Trophoblast cell (in vitro differentiated cells and primary cell): ENCODE data around the gene ZBED4.

Experiments
- DNase-seq, 2 donors: peaks; one replicate each; pipeline ENCODE4 v3.0.0-alpha.2; 2016
- H2AFZ ChIP-seq: 2 replicates; pipeline ENCODE4 v1.6.1; 2013; ENCODE audit warnings: low read length, moderate library complexity, mild to moderate bottlenecking; ENCODE audit not compliant: insufficient read depth, poor library complexity
- H2AK5ac ChIP-seq: 2 replicates; pipeline ENCODE4 v1.6.1; 2013; ENCODE audit warnings: mild to moderate bottlenecking, low read length
- H2BK120ac ChIP-seq: 2 replicates; pipeline ENCODE4 v1.6.1; 2013; ENCODE audit warnings: low read length, mild to moderate bottlenecking, moderate library complexity; ENCODE audit not compliant: insufficient read depth, poor library complexity
- H2BK12ac ChIP-seq: 2 replicates; pipeline ENCODE4 v1.6.1; 2013; ENCODE audit warnings: mild to moderate bottlenecking, low read length, moderate library complexity
- H2BK5ac ChIP-seq: 2 replicates; pipeline ENCODE4 v1.6.1; 2013; ENCODE audit warnings: low read length, low read depth, moderate library complexity, mild to moderate bottlenecking; ENCODE audit not compliant: poor library complexity
- H3K14ac ChIP-seq: 2 replicates; pipeline ENCODE4 v1.6.1; 2013; ENCODE audit warnings: mild to moderate bottlenecking, low read length
- H3K18ac ChIP-seq: 2 replicates; pipeline ENCODE4 v1.6.1; 2013; ENCODE audit warnings: mild to moderate bottlenecking, low read length
- H3K23ac ChIP-seq: 2 replicates; pipeline ENCODE4 v1.6.1; 2013; ENCODE audit warnings: low read length
- H3K27ac ChIP-seq: 2 replicates; pipeline ENCODE4 v1.5.1; 2013; ENCODE audit warnings: low read depth, mild to moderate bottlenecking, inconsistent platforms, low read length, moderate library complexity
- H3K27me3 ChIP-seq: 2 replicates; pipeline ENCODE4 v1.6.1; 2013; ENCODE audit warnings: inconsistent platforms, mild to moderate bottlenecking, low read length, moderate library complexity; ENCODE audit not compliant: insufficient read depth
- H3K36me3 ChIP-seq, 2 experiments: 1 replicate in 1 of 2; 2 replicates in 1 of 2; pipeline ENCODE4 v1.6.1; 2013; ENCODE audit warnings: low read length in 2 of 2, mild to moderate bottlenecking in 2 of 2, moderate library complexity in 1 of 2; ENCODE audit not compliant: insufficient read depth in 2 of 2, control insufficient read depth in 1 of 2
- H3K4ac ChIP-seq: 2 replicates; pipeline ENCODE4 v1.6.1; 2013; ENCODE audit warnings: low read depth, mild to moderate bottlenecking, low read length, moderate library complexity
- H3K4me1 ChIP-seq, 2 experiments: 1 replicate in 1 of 2; 2 replicates in 1 of 2; pipeline ENCODE4 v1.6.1; 2013; ENCODE audit warnings: low read length in 2 of 2, mild to moderate bottlenecking in 2 of 2, moderate library complexity in 1 of 2; ENCODE audit not compliant: insufficient read depth in 2 of 2, control insufficient read depth in 1 of 2
- H3K4me2 ChIP-seq: 2 replicates; pipeline ENCODE4 v1.6.1; 2013; ENCODE audit warnings: inconsistent platforms, mild to moderate bottlenecking, low read length, moderate library complexity
- H3K4me3 ChIP-seq: 2 replicates; pipeline ENCODE4 v1.5.1; 2013; ENCODE audit warnings: mild to moderate bottlenecking, low read depth, low read length, inconsistent platforms
- H3K79me1 ChIP-seq: one replicate; pipeline ENCODE4 v1.6.1; 2013; ENCODE audit warnings: low read length
- H3K79me2 ChIP-seq: 2 replicates; pipeline ENCODE4 v1.6.1; 2013; ENCODE audit warnings: low read length, mild to moderate bottlenecking; ENCODE audit not compliant: control insufficient read depth, insufficient read depth, poor library complexity
- H3K9ac ChIP-seq: 2 replicates; pipeline ENCODE4 v1.6.1; 2013; ENCODE audit warnings: mild to moderate bottlenecking, low read length
- H3K9me3 ChIP-seq: 2 replicates; pipeline ENCODE4 v1.6.1; 2013; ENCODE audit warnings: low read depth, mild to moderate bottlenecking, control low read depth, inconsistent platforms, low read length; ENCODE audit not compliant: insufficient read depth
- H4K12ac ChIP-seq: 2 replicates; pipeline ENCODE4 v1.6.1; 2013; ENCODE audit warnings: low read depth, mild to moderate bottlenecking, low read length, moderate library complexity
- H4K8ac ChIP-seq: 2 replicates; pipeline ENCODE4 v1.6.1; 2013; ENCODE audit warnings: low read depth, mild to moderate bottlenecking, low read length, moderate library complexity
- H4K91ac ChIP-seq: one replicate; pipeline ENCODE4 v1.6.1; 2013; ENCODE audit warnings: low read depth, mild to moderate bottlenecking, low read length, moderate library complexity
- WGBS: extraction: QIAGEN DNeasy Blood & Tissue Kit; methylation state at CpG from one replicate; pipeline ENCODE4 v1.1.7; 2013; ENCODE audit warnings: missing lambda C conversion rate; ENCODE audit not compliant: insufficient read length, insufficient coverage; ENCODE audit errors: extremely low coverage; 5-methylcytosine and 5-hydroxymethylcytosine counted together

ZBED4 gene

DNA sequence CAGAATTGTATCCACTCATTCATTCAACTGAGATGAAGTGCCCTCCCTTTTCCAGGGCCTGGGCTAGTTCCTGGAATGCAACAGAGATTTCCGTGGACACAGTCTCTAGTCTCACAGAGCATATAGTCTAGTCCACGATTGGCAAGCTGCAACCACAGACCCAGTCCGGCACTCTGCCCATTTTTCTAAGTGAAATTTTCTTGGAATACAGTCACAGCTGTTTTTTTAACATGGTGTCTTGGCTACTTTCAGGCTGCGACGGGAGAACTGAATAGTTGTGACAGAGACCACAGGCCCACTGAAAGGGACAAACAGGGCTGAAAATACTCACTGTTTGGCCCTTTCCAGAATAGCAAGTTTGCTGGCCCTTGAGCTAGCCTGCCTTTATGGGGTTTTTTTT lies 35.4 kb downstream of the ZBED4 start:
- Histone ChIP-seq H3K27ac (no peak overlapping the region), H4K8ac (no peak overlapping the region), H2AK5ac (no peak overlapping the region), H3K79me1 (no peaks in the 10 kb centered on the region), H2BK12ac (no peak overlapping the region), H4K12ac (no peak overlapping the region), H3K36me3 (peaks cover 46 to 55% of the 10 kb centered on the region in 2 experiments), H2BK120ac (no peak overlapping the region), H3K14ac (no peak overlapping the region), H3K79me2 (no peaks in the 10 kb centered on the region), H2AFZ (no peak overlapping the region), H3K4me1 (no peaks in the 10 kb centered on the region), H3K23ac (no peak overlapping the region), H4K91ac (no peak overlapping the region), H3K27me3 (no peaks in the 10 kb centered on the region), H3K4ac (no peak overlapping the region), H3K4me3 (no peak overlapping the region), H3K18ac (no peak overlapping the region), H3K9me3 (peaks cover 13% of the 10 kb centered on the region), H3K9ac (no peak overlapping the region), H2BK5ac (no peak overlapping the region), H3K4me2 (no peak overlapping the region)
- no CpG with 5 or more reads among the region's 5 CpGs for WGBS
- DNase-seq = no peak

DNA sequence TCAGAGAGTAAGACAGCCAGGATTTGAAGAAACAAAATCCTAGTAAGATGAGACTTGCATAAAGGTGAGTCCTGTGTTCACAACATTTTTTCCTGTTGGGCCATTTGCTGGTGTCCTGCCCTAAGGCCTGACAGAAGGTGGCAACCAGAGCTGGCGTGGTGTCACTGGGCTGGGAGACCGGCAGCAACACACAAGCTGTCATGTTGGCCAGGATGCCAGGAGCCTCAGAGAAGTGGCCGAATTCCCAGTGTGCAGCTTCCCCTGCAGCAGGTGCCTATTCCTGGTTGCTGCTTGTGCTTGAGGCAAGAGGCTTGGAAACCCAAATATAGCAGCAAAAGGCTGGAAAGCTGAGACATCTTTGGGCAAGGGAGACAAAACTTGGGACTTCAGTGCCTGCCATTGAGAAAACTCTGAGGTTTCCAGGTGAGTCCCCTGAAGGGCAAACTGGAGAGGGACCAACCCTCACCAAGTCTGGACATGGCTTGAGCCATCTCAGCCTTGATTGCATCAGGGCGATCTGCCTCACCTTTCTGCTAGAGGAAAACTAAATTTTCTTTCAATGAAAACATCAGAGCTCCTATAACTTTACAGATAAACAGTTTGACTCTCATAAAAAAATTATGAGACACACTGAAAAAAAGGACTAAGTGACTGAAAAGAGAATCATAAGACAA lies 38.7 kb downstream of the ZBED4 start:
- no peak for DNase-seq
- Histone ChIP-seq H4K12ac (no peak overlapping the region), H4K8ac (no peak overlapping the region)

DNA sequence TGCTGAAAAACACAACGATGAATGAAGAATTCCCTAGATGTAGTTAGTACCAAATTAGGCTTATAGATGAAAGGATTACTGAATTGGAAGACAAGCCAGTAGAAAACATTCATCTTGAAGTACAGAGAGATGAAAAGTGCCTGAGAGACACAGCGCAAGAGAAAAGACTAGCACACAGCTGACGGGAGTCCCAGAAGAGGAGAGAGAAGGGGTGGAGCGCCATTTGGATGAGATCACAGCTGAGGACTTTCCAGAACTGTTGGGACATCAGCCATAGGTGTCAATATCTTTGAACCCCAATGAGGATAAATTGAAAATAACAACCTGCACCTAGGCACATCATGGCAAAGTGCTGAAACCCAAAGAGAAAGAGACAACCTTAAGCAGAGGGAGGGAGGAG lies 39.4 kb downstream of the ZBED4 start:
- no CpG with 5 or more reads among the region's 4 CpGs for WGBS
- no peak overlapping the region for H3K27ac ChIP-seq
- H3K23ac ChIP-seq = no peak overlapping the region
- H4K12ac ChIP-seq = no peak overlapping the region
- H3K4ac ChIP-seq = no peak overlapping the region
- H3K18ac ChIP-seq = no peak overlapping the region
- no peak overlapping the region for H3K14ac ChIP-seq
- DNase-seq = no peak
- H4K8ac ChIP-seq = no peak overlapping the region
- peaks cover 11% of the 10 kb centered on the region for H3K9me3 ChIP-seq
- no peaks in the 10 kb centered on the region for H3K79me2 ChIP-seq
- H2BK120ac ChIP-seq = no peak overlapping the region
- no peak overlapping the region for H3K4me3 ChIP-seq
- H2AFZ ChIP-seq = no peak overlapping the region
- no peak overlapping the region for H4K91ac ChIP-seq
- H2AK5ac ChIP-seq = no peak overlapping the region
- H2BK12ac ChIP-seq = no peak overlapping the region
- H3K27me3 ChIP-seq = no peaks in the 10 kb centered on the region
- no peaks in the 10 kb centered on the region for H3K79me1 ChIP-seq
- no peak overlapping the region for H3K4me2 ChIP-seq
- no peak overlapping the region for H3K9ac ChIP-seq
- H3K4me1 ChIP-seq = no peaks in the 10 kb centered on the region
- no peak overlapping the region for H2BK5ac ChIP-seq
- peaks cover 15 to 19% of the 10 kb centered on the region in 2 experiments for H3K36me3 ChIP-seq

More for the DNA sequence above, 38.7 kb downstream of the ZBED4 start:
- H2BK5ac ChIP-seq = no peak overlapping the region
- H3K27ac ChIP-seq = no peak overlapping the region
- H3K4me3 ChIP-seq = no peak overlapping the region
- WGBS = no CpG with 5 or more reads among the region's 4 CpGs
- H3K9ac ChIP-seq = no peak overlapping the region
- peaks cover 11% of the 10 kb centered on the region for H3K9me3 ChIP-seq
- H3K18ac ChIP-seq = no peak overlapping the region
- H3K14ac ChIP-seq = no peak overlapping the region
- no peaks in the 10 kb centered on the region for H3K27me3 ChIP-seq
- H2AK5ac ChIP-seq = no peak overlapping the region
- no peak overlapping the region for H3K4ac ChIP-seq
- H2AFZ ChIP-seq = no peak overlapping the region
- H3K36me3 ChIP-seq = peaks cover 17 to 24% of the 10 kb centered on the region in 2 experiments
- H3K23ac ChIP-seq = no peak overlapping the region
- no peaks in the 10 kb centered on the region for H3K79me1 ChIP-seq
- H3K4me1 ChIP-seq = no peaks in the 10 kb centered on the region
- no peak overlapping the region for H4K91ac ChIP-seq
- no peak overlapping the region for H2BK12ac ChIP-seq
- H3K79me2 ChIP-seq = no peaks in the 10 kb centered on the region
- no peak overlapping the region for H3K4me2 ChIP-seq
- H2BK120ac ChIP-seq = no peak overlapping the region

DNA sequence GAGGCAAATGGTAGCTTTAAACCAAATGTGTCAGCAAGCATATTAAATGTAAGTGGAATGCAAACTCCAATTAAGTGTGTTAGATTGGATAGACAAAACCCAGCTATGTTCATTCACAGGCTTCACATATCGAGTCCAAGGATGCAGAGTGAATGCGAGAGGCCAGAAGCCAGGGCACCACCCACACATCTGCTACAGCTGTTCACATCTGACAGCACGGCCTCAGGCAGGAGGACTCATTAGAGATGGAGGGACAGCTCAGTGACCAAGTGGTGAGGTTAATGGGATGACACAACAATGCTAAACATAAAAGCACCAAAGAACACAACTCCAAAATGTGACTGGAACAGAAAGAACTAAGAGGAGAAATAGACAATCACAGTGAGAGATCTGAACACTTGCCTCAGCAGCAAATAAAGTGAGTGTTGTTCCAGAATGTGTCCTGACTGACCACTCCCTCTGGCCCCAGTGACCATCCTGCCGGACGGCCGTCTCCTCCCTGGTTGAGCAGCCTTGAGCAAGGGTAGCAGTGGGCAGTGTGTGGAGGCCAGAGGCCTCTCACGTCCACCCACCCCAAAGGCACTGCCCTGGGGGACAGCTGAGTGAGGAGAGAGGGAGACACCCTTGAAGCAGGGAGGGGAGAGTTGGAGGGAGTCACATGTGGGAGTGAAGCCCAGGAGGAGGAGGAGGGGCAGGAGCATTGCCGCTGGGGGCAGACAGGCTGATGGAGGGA lies 40.8 kb downstream of the ZBED4 start:
- no peak overlapping the region for H2AFZ ChIP-seq
- no peak overlapping the region for H2AK5ac ChIP-seq
- no peaks in the 10 kb centered on the region for H3K4me1 ChIP-seq
- H3K23ac ChIP-seq = peak overlapping the region; percentile 34
- H2BK5ac ChIP-seq = no peak overlapping the region
- no peak overlapping the region for H2BK120ac ChIP-seq
- H2BK12ac ChIP-seq = no peak overlapping the region
- H3K14ac ChIP-seq = no peak overlapping the region
- no peaks in the 10 kb centered on the region for H3K79me1 ChIP-seq
- no peak overlapping the region for H3K4ac ChIP-seq
- WGBS = no CpG with 5 or more reads among the region's 8 CpGs
- H4K12ac ChIP-seq = no peak overlapping the region
- no peak overlapping the region for H4K8ac ChIP-seq
- no peak overlapping the region for H3K9ac ChIP-seq
- H3K79me2 ChIP-seq = no peaks in the 10 kb centered on the region
- no peak overlapping the region for H4K91ac ChIP-seq
- H3K27me3 ChIP-seq = no peaks in the 10 kb centered on the region
- no peak overlapping the region for H3K4me2 ChIP-seq
- H3K18ac ChIP-seq = no peak overlapping the region
- no peak overlapping the region for H3K4me3 ChIP-seq
- peaks cover 9 to 10% of the 10 kb centered on the region in 2 experiments for H3K36me3 ChIP-seq
- H3K9me3 ChIP-seq = peaks cover 7% of the 10 kb centered on the region
- no peak overlapping the region for H3K27ac ChIP-seq
- no peak for DNase-seq
